LNCaP clone FGC (cell line): Measurements from ENCODE around the gene UNC13B.

Experiments
- DNase-seq: peaks from one replicate; pipeline ENCODE4 v3.0.0-alpha.2; 2011; ENCODE audit warnings: low read depth
- H3K4me3 ChIP-seq: 2 replicates; pipeline ENCODE4 v1.5.1; 2011; ENCODE audit warnings: mild to moderate bottlenecking, low read depth, low read length, control low read depth
- TF ChIP-seq, protein P1 (sequence below): IDR thresholded peaks from 2 replicates; pipeline ENCODE4 v1.5.1; 2012; ENCODE audit warnings: mild to moderate bottlenecking; ENCODE audit not compliant: control insufficient read depth, insufficient read depth; ENCODE audit errors: extremely low read depth

Gene UNC13B

GRCh38 chr9:35448496-35448895 is 286.7 kb downstream of the UNC13B start:
- DNase-seq: no peak
- TF ChIP-seq, protein P1, sequence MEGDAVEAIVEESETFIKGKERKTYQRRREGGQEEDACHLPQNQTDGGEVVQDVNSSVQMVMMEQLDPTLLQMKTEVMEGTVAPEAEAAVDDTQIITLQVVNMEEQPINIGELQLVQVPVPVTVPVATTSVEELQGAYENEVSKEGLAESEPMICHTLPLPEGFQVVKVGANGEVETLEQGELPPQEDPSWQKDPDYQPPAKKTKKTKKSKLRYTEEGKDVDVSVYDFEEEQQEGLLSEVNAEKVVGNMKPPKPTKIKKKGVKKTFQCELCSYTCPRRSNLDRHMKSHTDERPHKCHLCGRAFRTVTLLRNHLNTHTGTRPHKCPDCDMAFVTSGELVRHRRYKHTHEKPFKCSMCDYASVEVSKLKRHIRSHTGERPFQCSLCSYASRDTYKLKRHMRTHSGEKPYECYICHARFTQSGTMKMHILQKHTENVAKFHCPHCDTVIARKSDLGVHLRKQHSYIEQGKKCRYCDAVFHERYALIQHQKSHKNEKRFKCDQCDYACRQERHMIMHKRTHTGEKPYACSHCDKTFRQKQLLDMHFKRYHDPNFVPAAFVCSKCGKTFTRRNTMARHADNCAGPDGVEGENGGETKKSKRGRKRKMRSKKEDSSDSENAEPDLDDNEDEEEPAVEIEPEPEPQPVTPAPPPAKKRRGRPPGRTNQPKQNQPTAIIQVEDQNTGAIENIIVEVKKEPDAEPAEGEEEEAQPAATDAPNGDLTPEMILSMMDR: no peak
- no peak overlapping the region for H3K4me3 ChIP-seq

DNA sequence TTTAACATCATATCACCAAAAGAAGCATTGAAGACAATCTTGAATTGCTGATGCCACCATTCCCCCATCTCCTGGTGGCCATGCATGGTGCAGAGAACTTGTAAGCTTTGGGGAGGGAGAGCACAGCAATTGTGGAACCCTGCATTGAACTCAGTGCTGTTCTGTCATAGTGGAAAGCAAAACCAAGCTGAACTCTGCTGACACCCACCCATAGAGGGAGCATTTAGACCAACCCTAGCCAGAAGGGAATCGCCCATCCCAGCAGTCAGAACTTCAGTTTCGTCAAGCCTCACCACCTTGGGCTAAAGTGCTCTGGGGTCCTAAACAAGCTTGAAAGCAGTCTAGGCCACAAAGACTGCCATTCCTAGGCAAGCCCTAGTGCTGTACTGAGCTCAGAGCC is 290.7 kb downstream of the UNC13B start:
- H3K4me3 ChIP-seq: no peak overlapping the region
- no peak for DNase-seq
- TF ChIP-seq, protein P1: no peak

DNA sequence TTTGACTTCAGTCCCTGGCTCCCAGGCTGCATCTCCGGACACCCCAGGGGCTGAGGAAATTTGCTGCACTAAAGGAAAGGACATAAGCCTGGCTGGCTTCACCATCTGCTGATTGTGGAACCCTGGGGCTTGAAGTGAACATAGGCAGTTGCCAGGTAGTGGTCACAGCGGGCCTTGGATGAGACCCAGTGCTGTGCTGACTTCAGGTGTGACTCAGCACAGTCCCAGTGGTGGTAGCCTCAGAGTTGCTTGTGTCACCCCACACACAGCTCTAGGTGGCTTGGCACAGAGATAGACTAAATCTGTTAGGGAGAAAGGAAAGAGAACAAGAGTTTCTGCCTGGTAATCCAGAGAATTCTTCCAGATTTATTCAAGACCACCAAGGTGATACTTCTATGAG is 292.0 kb downstream of the UNC13B start:
- TF ChIP-seq, protein P1: no peak
- no peak for DNase-seq
- no peak overlapping the region for H3K4me3 ChIP-seq
